HG03175 (cell line): Measurements from ENCODE around the gene SIPA1.

ENCODE experiments used
- ATAC-seq: cut with Tn5 transposase; IDR thresholded peaks from one replicate; pipeline ENCODE4 v1.9.1; 2021; ENCODE audit warnings: mild to moderate bottlenecking, moderate library complexity; ENCODE audit not compliant: unreplicated experiment

The SIPA1 gene

GRCh38 chr11:65695459-65696241, 57.7 kb downstream of the SIPA1 start:
- ATAC-seq = no peak

- no peak for ATAC-seq
These were observed 59.1 kb downstream of the SIPA1 start for GRCh38 chr11:65696802-65697552.

GRCh38 chr11:65698205-65698604, 60.3 kb downstream of the SIPA1 start:
- no peak for ATAC-seq

- ATAC-seq = no peak
These were observed 61.4 kb downstream of the SIPA1 start for GRCh38 chr11:65699306-65699705.

GRCh38 chr11:65700399-65700798, 62.5 kb downstream of the SIPA1 start:
- no peak for ATAC-seq
